HepG2 (cell line): Measurements from ENCODE around the gene PLCB1. TPM values are rescaled to one million over a fixed set of nuclear protein-coding genes. Genes with fewer than 3 reads are reported as not detected.

Experiments used
- HMGA1 ChIP-seq: sonication (generic); formaldehyde crosslinking; conservative IDR thresholded peaks from 2 replicates; pipeline ENCODE4 v1.4.0; 2020; ENCODE audit warnings: missing genetic modification reagents
- HOXA5 ChIP-seq: sonication (generic); formaldehyde crosslinking; IDR thresholded peaks from 2 replicates; pipeline ENCODE4 v1.4.0; 2020; ENCODE audit warnings: missing genetic modification reagents
- KAT7 ChIP-seq: IDR thresholded peaks from 2 replicates; pipeline ENCODE4 v1.6.1; 2018; ENCODE audit warnings: borderline replicate concordance, missing compliant biosample characterization
- KLF15 ChIP-seq: sonication (generic); formaldehyde crosslinking; IDR thresholded peaks from 2 replicates; pipeline ENCODE4 v1.8.1; 2023; ENCODE audit warnings: borderline replicate concordance, mild to moderate bottlenecking, inconsistent platforms, missing genetic modification reagents, mixed read lengths
- NFYB ChIP-seq: sonication (generic); formaldehyde crosslinking; IDR thresholded peaks from 2 replicates; pipeline ENCODE4 v1.4.0; 2020; ENCODE audit warnings: missing genetic modification reagents
- NONO ChIP-seq, 2 experiments: fragments of 450-650 bp in 1 of 2; sonication (generic) in 1 of 2; formaldehyde crosslinking in 1 of 2; IDR thresholded peaks in 1 of 2; conservative IDR thresholded peaks in 1 of 2; 2 replicates each; pipeline versions ENCODE4 v1.6.1 to v1.8.0; 2017 to 2022; ENCODE audit warnings: mild to moderate bottlenecking in 1 of 2, missing genetic modification reagents in 1 of 2, moderate library complexity in 1 of 2
- ZFP82 ChIP-seq: sonication (generic); formaldehyde crosslinking; IDR thresholded peaks from 2 replicates; pipeline ENCODE4 v1.5.1; 2020; ENCODE audit warnings: mild to moderate bottlenecking, missing genetic modification reagents, borderline replicate concordance
- ZFYVE20 ChIP-seq: sonication (generic); formaldehyde crosslinking; IDR thresholded peaks from 2 replicates; pipeline ENCODE4 v1.8.0; 2023; ENCODE audit warnings: low read depth, mild to moderate bottlenecking, moderate library complexity, missing genetic modification reagents, borderline replicate concordance
- ZKSCAN1 ChIP-seq: fragments of 150-350 bp; IDR thresholded peaks from 2 replicates; pipeline ENCODE4 v1.6.1; 2014; ENCODE audit warnings: low read length
- ZNF24 ChIP-seq: fragments of 450-650 bp; IDR thresholded peaks from 2 replicates; pipeline ENCODE4 v1.6.1; 2017; ENCODE audit warnings: antibody characterized with exemption, mild to moderate bottlenecking
- ZNF572 ChIP-seq: sonication (generic); formaldehyde crosslinking; IDR thresholded peaks from 2 replicates; pipeline ENCODE4 v1.5.1; 2020; ENCODE audit warnings: mild to moderate bottlenecking, missing genetic modification reagents
- ZSCAN20 ChIP-seq: sonication (generic); formaldehyde crosslinking; IDR thresholded peaks from 2 replicates; pipeline ENCODE4 v1.4.0; 2020; ENCODE audit warnings: missing genetic modification reagents, mild to moderate bottlenecking, borderline replicate concordance
- polyA plus RNA-seq, 8 experiments: library from polyadenylated mRNA; depleted of rRNA in 3 of 8; stranded (reverse) in 7 of 8; unstranded in 1 of 8; fragments of >200 nt; fragmentation: Illumina TruSeq in 4 of 8; extraction: Trizol in 4 of 8; gene quantifications; 2 replicates each; pipeline versions ENCODE4 v1.2.1 to v1.2.3, GENCODE V29; 2011 to 2016; ENCODE audit warnings: low read depth in 4 of 8, missing spikeins in 1 of 8, mixed read lengths in 1 of 8; ENCODE audit not compliant: insufficient read depth in 1 of 8
- total RNA-seq, 5 experiments: library from RNA; depleted of rRNA; stranded (reverse); fragments of >200 nt; fragmentation: Illumina TruSeq; extraction: Trizol; gene quantifications; 2 replicates each; pipeline ENCODE4 v1.2.3, GENCODE V29; 2016; ENCODE audit warnings: low read depth in 1 of 5
- TF ChIP-seq, protein P1 (sequence below): IDR thresholded peaks from 2 replicates; pipeline ENCODE4 v1.6.1; 2016; ENCODE audit warnings: mild to moderate bottlenecking, missing biosample characterization, missing genetic modification reagents
- TF ChIP-seq, protein P2 (sequence below): sonication (generic); formaldehyde crosslinking; IDR thresholded peaks from 2 replicates; pipeline ENCODE4 v1.5.0; 2020; ENCODE audit warnings: mild to moderate bottlenecking, missing genetic modification reagents, borderline replicate concordance
- TF ChIP-seq, protein P3 (sequence below): sonication (generic); formaldehyde crosslinking; IDR thresholded peaks from 2 replicates; pipeline ENCODE4 v1.5.0; 2020; ENCODE audit warnings: missing genetic modification reagents
- TF ChIP-seq, protein P4 (sequence below): sonication (generic); formaldehyde crosslinking; IDR thresholded peaks from 2 replicates; pipeline ENCODE4 v1.4.0; 2020; ENCODE audit warnings: mild to moderate bottlenecking, missing genetic modification reagents, borderline replicate concordance
- TF ChIP-seq, protein P5 (sequence below): sonication (generic); formaldehyde crosslinking; IDR thresholded peaks from 2 replicates; pipeline ENCODE4 v1.4.0; 2020; ENCODE audit warnings: missing genetic modification reagents

The PLCB1 gene
- total and polyA plus RNA-seq, 2 of the 13 experiments (the other 11 are each of a cell fraction or from before 2014, with no cell fraction given) = 42.4 to 55.9 TPM

DNA sequence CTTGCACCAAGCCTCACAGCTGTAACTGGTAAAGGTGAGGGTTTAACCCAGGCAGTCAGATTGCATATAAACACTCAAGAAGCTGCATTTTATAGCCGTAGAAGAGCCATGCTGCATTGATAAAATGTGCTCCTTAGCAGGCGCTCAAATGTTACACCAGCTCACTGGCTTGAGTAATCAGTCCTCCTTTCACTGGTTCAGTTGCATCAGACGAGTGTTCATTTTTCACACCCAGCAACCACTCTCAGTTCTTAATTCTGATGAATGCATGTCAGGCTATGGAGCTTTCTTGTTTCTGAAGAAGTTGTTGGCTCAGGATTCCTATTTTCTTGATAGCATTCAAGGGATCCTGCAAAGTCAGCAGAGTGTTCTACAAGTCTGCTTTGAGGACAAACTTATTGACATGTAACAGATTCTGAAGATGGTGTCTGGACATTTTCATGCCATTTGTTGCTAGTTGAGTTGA, 198.3 kb downstream of the PLCB1 start (continued):
- TF ChIP-seq ZSCAN20 (no peak), NONO (IDR thresholded peaks at IDR 0.05) (no peak), NONO (CRISPR knock-in tag; conservative IDR thresholded peaks at IDR 0.05) (0 out of 2 replicates have a peak, but pooled peaks have one; percentile 9), ZNF572 (CRISPR knock-in tag) (no peak), ZKSCAN1 (no peak), ZNF24 (no peak), HMGA1 (no peak), NFYB (CRISPR knock-in tag) (no peak), HOXA5 (CRISPR knock-in tag) (no peak), KAT7 (CRISPR knock-in tag) (no peak), ZFP82 (CRISPR knock-in tag) (no peak), ZFYVE20 (CRISPR knock-in tag) (no peak), KLF15 (CRISPR knock-in tag) (no peak)
- TF ChIP-seq, protein P1, sequence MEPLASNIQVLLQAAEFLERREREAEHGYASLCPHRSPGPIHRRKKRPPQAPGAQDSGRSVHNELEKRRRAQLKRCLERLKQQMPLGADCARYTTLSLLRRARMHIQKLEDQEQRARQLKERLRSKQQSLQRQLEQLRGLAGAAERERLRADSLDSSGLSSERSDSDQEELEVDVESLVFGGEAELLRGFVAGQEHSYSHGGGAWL (CRISPR knock-in tag) = no peak
- TF ChIP-seq, protein P2, sequence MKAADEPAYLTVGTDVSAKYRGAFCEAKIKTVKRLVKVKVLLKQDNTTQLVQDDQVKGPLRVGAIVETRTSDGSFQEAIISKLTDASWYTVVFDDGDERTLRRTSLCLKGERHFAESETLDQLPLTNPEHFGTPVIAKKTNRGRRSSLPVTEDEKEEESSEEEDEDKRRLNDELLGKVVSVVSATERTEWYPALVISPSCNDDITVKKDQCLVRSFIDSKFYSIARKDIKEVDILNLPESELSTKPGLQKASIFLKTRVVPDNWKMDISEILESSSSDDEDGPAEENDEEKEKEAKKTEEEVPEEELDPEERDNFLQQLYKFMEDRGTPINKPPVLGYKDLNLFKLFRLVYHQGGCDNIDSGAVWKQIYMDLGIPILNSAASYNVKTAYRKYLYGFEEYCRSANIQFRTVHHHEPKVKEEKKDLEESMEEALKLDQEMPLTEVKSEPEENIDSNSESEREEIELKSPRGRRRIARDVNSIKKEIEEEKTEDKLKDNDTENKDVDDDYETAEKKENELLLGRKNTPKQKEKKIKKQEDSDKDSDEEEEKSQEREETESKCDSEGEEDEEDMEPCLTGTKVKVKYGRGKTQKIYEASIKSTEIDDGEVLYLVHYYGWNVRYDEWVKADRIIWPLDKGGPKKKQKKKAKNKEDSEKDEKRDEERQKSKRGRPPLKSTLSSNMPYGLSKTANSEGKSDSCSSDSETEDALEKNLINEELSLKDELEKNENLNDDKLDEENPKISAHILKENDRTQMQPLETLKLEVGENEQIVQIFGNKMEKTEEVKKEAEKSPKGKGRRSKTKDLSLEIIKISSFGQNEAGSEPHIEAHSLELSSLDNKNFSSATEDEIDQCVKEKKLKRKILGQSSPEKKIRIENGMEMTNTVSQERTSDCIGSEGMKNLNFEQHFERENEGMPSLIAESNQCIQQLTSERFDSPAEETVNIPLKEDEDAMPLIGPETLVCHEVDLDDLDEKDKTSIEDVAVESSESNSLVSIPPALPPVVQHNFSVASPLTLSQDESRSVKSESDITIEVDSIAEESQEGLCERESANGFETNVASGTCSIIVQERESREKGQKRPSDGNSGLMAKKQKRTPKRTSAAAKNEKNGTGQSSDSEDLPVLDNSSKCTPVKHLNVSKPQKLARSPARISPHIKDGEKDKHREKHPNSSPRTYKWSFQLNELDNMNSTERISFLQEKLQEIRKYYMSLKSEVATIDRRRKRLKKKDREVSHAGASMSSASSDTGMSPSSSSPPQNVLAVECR (CRISPR knock-in tag) = peak; percentile 9; the same call in 1 of the 2 replicates
- TF ChIP-seq, protein P3, sequence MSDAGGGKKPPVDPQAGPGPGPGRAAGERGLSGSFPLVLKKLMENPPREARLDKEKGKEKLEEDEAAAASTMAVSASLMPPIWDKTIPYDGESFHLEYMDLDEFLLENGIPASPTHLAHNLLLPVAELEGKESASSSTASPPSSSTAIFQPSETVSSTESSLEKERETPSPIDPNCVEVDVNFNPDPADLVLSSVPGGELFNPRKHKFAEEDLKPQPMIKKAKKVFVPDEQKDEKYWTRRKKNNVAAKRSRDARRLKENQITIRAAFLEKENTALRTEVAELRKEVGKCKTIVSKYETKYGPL (CRISPR knock-in tag) = no peak
- TF ChIP-seq, protein P4, sequence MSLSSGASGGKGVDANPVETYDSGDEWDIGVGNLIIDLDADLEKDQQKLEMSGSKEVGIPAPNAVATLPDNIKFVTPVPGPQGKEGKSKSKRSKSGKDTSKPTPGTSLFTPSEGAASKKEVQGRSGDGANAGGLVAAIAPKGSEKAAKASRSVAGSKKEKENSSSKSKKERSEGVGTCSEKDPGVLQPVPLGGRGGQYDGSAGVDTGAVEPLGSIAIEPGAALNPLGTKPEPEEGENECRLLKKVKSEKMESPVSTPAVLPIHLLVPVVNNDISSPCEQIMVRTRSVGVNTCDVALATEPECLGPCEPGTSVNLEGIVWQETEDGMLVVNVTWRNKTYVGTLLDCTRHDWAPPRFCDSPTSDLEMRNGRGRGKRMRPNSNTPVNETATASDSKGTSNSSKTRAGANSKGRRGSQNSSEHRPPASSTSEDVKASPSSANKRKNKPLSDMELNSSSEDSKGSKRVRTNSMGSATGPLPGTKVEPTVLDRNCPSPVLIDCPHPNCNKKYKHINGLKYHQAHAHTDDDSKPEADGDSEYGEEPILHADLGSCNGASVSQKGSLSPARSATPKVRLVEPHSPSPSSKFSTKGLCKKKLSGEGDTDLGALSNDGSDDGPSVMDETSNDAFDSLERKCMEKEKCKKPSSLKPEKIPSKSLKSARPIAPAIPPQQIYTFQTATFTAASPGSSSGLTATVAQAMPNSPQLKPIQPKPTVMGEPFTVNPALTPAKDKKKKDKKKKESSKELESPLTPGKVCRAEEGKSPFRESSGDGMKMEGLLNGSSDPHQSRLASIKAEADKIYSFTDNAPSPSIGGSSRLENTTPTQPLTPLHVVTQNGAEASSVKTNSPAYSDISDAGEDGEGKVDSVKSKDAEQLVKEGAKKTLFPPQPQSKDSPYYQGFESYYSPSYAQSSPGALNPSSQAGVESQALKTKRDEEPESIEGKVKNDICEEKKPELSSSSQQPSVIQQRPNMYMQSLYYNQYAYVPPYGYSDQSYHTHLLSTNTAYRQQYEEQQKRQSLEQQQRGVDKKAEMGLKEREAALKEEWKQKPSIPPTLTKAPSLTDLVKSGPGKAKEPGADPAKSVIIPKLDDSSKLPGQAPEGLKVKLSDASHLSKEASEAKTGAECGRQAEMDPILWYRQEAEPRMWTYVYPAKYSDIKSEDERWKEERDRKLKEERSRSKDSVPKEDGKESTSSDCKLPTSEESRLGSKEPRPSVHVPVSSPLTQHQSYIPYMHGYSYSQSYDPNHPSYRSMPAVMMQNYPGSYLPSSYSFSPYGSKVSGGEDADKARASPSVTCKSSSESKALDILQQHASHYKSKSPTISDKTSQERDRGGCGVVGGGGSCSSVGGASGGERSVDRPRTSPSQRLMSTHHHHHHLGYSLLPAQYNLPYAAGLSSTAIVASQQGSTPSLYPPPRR (CRISPR knock-in tag) = no peak
- TF ChIP-seq, protein P5, sequence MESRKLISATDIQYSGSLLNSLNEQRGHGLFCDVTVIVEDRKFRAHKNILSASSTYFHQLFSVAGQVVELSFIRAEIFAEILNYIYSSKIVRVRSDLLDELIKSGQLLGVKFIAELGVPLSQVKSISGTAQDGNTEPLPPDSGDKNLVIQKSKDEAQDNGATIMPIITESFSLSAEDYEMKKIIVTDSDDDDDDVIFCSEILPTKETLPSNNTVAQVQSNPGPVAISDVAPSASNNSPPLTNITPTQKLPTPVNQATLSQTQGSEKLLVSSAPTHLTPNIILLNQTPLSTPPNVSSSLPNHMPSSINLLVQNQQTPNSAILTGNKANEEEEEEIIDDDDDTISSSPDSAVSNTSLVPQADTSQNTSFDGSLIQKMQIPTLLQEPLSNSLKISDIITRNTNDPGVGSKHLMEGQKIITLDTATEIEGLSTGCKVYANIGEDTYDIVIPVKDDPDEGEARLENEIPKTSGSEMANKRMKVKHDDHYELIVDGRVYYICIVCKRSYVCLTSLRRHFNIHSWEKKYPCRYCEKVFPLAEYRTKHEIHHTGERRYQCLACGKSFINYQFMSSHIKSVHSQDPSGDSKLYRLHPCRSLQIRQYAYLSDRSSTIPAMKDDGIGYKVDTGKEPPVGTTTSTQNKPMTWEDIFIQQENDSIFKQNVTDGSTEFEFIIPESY = peak; percentile 60; the same call in 1 of the 2 replicates
